ENCODE data around the gene RPL10A.

Gene RPL10A

GRCh38 chr6:35454391-35455110 is 13.7 kb upstream of the RPL10A start:
- H3K27me3 Mint-ChIP-seq = peaks cover 17% of the 10 kb centered on the region
- no peak overlapping the region for H3K4me3 Mint-ChIP-seq
- H3K4me1 Mint-ChIP-seq (ENCODE audit: low read depth) = peaks cover 36% of the 10 kb centered on the region
- intact Hi-C loops (cut with micrococcal nuclease) = no loop called here
- peaks cover 17% of the 10 kb centered on the region for H3K36me3 Mint-ChIP-seq (ENCODE audit: low read depth)
- H3K9me3 Mint-ChIP-seq = no peaks in the 10 kb centered on the region
- no peak overlapping the region for H3K27ac Mint-ChIP-seq

GRCh38 chr6:35457907-35458306 is 10.3 kb upstream of the RPL10A start:
- Mint-ChIP-seq H3K4me3 (no peak overlapping the region), H3K36me3 (ENCODE audit: low read depth) (peaks cover 28% of the 10 kb centered on the region), H3K4me1 (ENCODE audit: low read depth) (peaks cover 19% of the 10 kb centered on the region), H3K9me3 (no peaks in the 10 kb centered on the region), H3K27me3 (peaks cover 2% of the 10 kb centered on the region), H3K27ac (no peak overlapping the region)
- intact Hi-C loops (cut with micrococcal nuclease) = no loop called here

GRCh38 chr6:35461270-35461669 is 6.9 kb upstream of the RPL10A start:
- H3K9me3 Mint-ChIP-seq = no peaks in the 10 kb centered on the region
- intact Hi-C loops (cut with micrococcal nuclease) = no loop called here
- H3K4me3 Mint-ChIP-seq = no peak overlapping the region

GRCh38 chr6:35463292-35463691 is 4.9 kb upstream of the RPL10A start:
- H3K4me1 Mint-ChIP-seq (ENCODE audit: low read depth) = peaks cover 8% of the 10 kb centered on the region
- peaks cover 18% of the 10 kb centered on the region for H3K36me3 Mint-ChIP-seq (ENCODE audit: low read depth)
- H3K27ac Mint-ChIP-seq = no peak overlapping the region
- no peak overlapping the region for H3K4me3 Mint-ChIP-seq
- intact Hi-C loops (cut with micrococcal nuclease) = no loop called here
- H3K9me3 Mint-ChIP-seq = no peaks in the 10 kb centered on the region
- no peaks in the 10 kb centered on the region for H3K27me3 Mint-ChIP-seq

More at GRCh38 chr6:35461270-35461669, 6.9 kb upstream of the RPL10A start:
- no peaks in the 10 kb centered on the region for H3K27me3 Mint-ChIP-seq
- no peaks in the 10 kb centered on the region for H3K4me1 Mint-ChIP-seq (ENCODE audit: low read depth)
- H3K36me3 Mint-ChIP-seq (ENCODE audit: low read depth) = peaks cover 17% of the 10 kb centered on the region
- H3K27ac Mint-ChIP-seq = no peak overlapping the region

GRCh38 chr6:35465646-35466045 is 2.6 kb upstream of the RPL10A start:
- no peaks in the 10 kb centered on the region for H3K9me3 Mint-ChIP-seq
- no peak overlapping the region for H3K4me3 Mint-ChIP-seq
- no peak overlapping the region for H3K27ac Mint-ChIP-seq
- no peaks in the 10 kb centered on the region for H3K27me3 Mint-ChIP-seq
- peaks cover 27% of the 10 kb centered on the region for H3K4me1 Mint-ChIP-seq (ENCODE audit: low read depth)
- intact Hi-C loops (cut with micrococcal nuclease) = no loop called here
- H3K36me3 Mint-ChIP-seq (ENCODE audit: low read depth) = peaks cover 27% of the 10 kb centered on the region

GRCh38 chr6:35468980-35469750 is 964 bp downstream of the RPL10A start:
- H3K4me1 Mint-ChIP-seq (ENCODE audit: low read depth) = peaks cover 34% of the 10 kb centered on the region
- peak overlapping the region; percentile 99 for H3K27ac Mint-ChIP-seq
- H3K36me3 Mint-ChIP-seq (ENCODE audit: low read depth) = peaks cover 55% of the 10 kb centered on the region
- intact Hi-C loops (cut with micrococcal nuclease) = loop anchor here (1.0 kb wide), 3 partner anchors 17 to 172 kb away; partner anchors contain the start of genes DEF6, FANCE and PPARD
- no peaks in the 10 kb centered on the region for H3K9me3 Mint-ChIP-seq
- H3K27me3 Mint-ChIP-seq = no peaks in the 10 kb centered on the region
- H3K4me3 Mint-ChIP-seq = peak overlapping the region; percentile 99

- Mint-ChIP-seq H3K27me3 (no peaks in the 10 kb centered on the region), H3K9me3 (no peaks in the 10 kb centered on the region), H3K27ac (peak overlapping the region; percentile 99), H3K4me3 (peak overlapping the region; percentile 99), H3K4me1 (ENCODE audit: low read depth) (peaks cover 34% of the 10 kb centered on the region), H3K36me3 (ENCODE audit: low read depth) (peaks cover 63% of the 10 kb centered on the region)
- intact Hi-C loops (cut with micrococcal nuclease) = no loop called here
Observed at GRCh38 chr6:35469751-35470662, 1.8 kb downstream of the RPL10A start.

GRCh38 chr6:35470663-35471120 is 2.5 kb downstream of the RPL10A start:
- Mint-ChIP-seq H3K9me3 (no peaks in the 10 kb centered on the region), H3K27me3 (no peaks in the 10 kb centered on the region), H3K27ac (no peak overlapping the region), H3K4me1 (ENCODE audit: low read depth) (peaks cover 36% of the 10 kb centered on the region), H3K4me3 (no peak overlapping the region), H3K36me3 (ENCODE audit: low read depth) (peaks cover 68% of the 10 kb centered on the region)
- intact Hi-C loops (cut with micrococcal nuclease) = no loop called here

GRCh38 chr6:35471836-35472345 is 3.7 kb downstream of the RPL10A start:
- Mint-ChIP-seq H3K4me3 (no peak overlapping the region), H3K4me1 (ENCODE audit: low read depth) (peaks cover 48% of the 10 kb centered on the region), H3K27ac (no peak overlapping the region), H3K36me3 (ENCODE audit: low read depth) (peaks cover 68% of the 10 kb centered on the region), H3K27me3 (no peaks in the 10 kb centered on the region), H3K9me3 (no peaks in the 10 kb centered on the region)
- intact Hi-C loops (cut with micrococcal nuclease) = no loop called here

GRCh38 chr6:35473075-35473849 is 5.1 kb downstream of the RPL10A start:
- intact Hi-C loops (cut with micrococcal nuclease) = no loop called here
- no peak overlapping the region for H3K27ac Mint-ChIP-seq
- peaks cover 3% of the 10 kb centered on the region for H3K27me3 Mint-ChIP-seq
- H3K36me3 Mint-ChIP-seq (ENCODE audit: low read depth) = peaks cover 66% of the 10 kb centered on the region
- no peak overlapping the region for H3K4me3 Mint-ChIP-seq
- no peaks in the 10 kb centered on the region for H3K9me3 Mint-ChIP-seq
- peaks cover 40% of the 10 kb centered on the region for H3K4me1 Mint-ChIP-seq (ENCODE audit: low read depth)

GRCh38 chr6:35473850-35474130 is 5.6 kb downstream of the RPL10A start:
- H3K27ac Mint-ChIP-seq = no peak overlapping the region
- no peaks in the 10 kb centered on the region for H3K9me3 Mint-ChIP-seq
- peaks cover 60% of the 10 kb centered on the region for H3K36me3 Mint-ChIP-seq (ENCODE audit: low read depth)
- no peak overlapping the region for H3K4me3 Mint-ChIP-seq
- intact Hi-C loops (cut with micrococcal nuclease) = no loop called here
- peaks cover 3% of the 10 kb centered on the region for H3K27me3 Mint-ChIP-seq
- peaks cover 40% of the 10 kb centered on the region for H3K4me1 Mint-ChIP-seq (ENCODE audit: low read depth)

GRCh38 chr6:35474131-35474941 is 6.1 kb downstream of the RPL10A start:
- Mint-ChIP-seq H3K36me3 (ENCODE audit: low read depth) (peaks cover 55% of the 10 kb centered on the region), H3K27me3 (peaks cover 5% of the 10 kb centered on the region), H3K27ac (no peak overlapping the region), H3K4me1 (ENCODE audit: low read depth) (peaks cover 35% of the 10 kb centered on the region), H3K9me3 (no peaks in the 10 kb centered on the region), H3K4me3 (no peak overlapping the region)
- intact Hi-C loops (cut with micrococcal nuclease) = no loop called here

Data from dendritic cell treated with granulocyte-macrophage colony-stimulating factor and Interleukin-4, amounts not matched to agents 40 ng/mL and 50 ng/mL, for 4 days (primary cell).